RWPE2 (cell line): Measurements from ENCODE around the gene TMEM33.

Experiments used
- ATAC-seq: fragments of 200-7000 bp; cut with Tn5 transposase; 3 replicates; pipeline ENCODE4 v1.9.1; 2021; ENCODE audit warnings: low read depth
- DNase-seq: peaks from one replicate; pipeline ENCODE4 v3.0.0-alpha.2; 2020; ENCODE audit warnings: low spot score
- H3K27ac ChIP-seq: fragments of 450-650 bp; 2 replicates; pipeline ENCODE4 v1.5.1; 2017; ENCODE audit warnings: mild to moderate bottlenecking; ENCODE audit not compliant: poor library complexity, severe bottlenecking
- H3K27me3 ChIP-seq: fragments of 250-450 bp; sonication (Bioruptor Pico); 2 replicates; pipeline ENCODE4 v1.5.1; 2021; ENCODE audit warnings: mild to moderate bottlenecking, moderate library complexity; ENCODE audit not compliant: insufficient read depth, poor library complexity, severe bottlenecking
- H3K36me3 ChIP-seq: fragments of 250-450 bp; sonication (Bioruptor Pico); 2 replicates; pipeline ENCODE4 v1.5.1; 2020; ENCODE audit warnings: low read depth, mild to moderate bottlenecking, moderate library complexity
- H3K4me1 ChIP-seq: fragments of 250-450 bp; sonication (Bioruptor Pico); 2 replicates; pipeline ENCODE4 v1.5.1; 2021; ENCODE audit warnings: mild to moderate bottlenecking, moderate library complexity; ENCODE audit not compliant: insufficient read depth, poor library complexity, severe bottlenecking
- H3K4me3 ChIP-seq: fragments of 250-450 bp; sonication (Bioruptor Pico); 2 replicates; pipeline ENCODE4 v1.5.1; 2021; ENCODE audit warnings: mild to moderate bottlenecking, moderate library complexity; ENCODE audit not compliant: severe bottlenecking
- H3K9me3 ChIP-seq: fragments of 250-450 bp; sonication (Bioruptor Pico); 2 replicates; pipeline ENCODE4 v1.5.1; 2021; ENCODE audit warnings: mild to moderate bottlenecking, moderate library complexity; ENCODE audit not compliant: severe bottlenecking
- TF ChIP-seq, protein P1 (sequence below): fragments of 450-650 bp; IDR thresholded peaks from one replicate; pipeline ENCODE4 v1.5.1; 2017; ENCODE audit warnings: mild to moderate bottlenecking, moderate library complexity; ENCODE audit not compliant: poor library complexity, severe bottlenecking

The TMEM33 gene

GRCh38 chr4:41969671-41970070 lies 34.4 kb downstream of the TMEM33 start:
- Histone ChIP-seq H3K9me3 (peaks cover 1% of the 10 kb centered on the region), H3K27ac (no peak overlapping the region), H3K4me3 (no peak overlapping the region), H3K36me3 (no peaks in the 10 kb centered on the region), H3K27me3 (no peaks in the 10 kb centered on the region), H3K4me1 (no peaks in the 10 kb centered on the region)
- TF ChIP-seq, protein P1, sequence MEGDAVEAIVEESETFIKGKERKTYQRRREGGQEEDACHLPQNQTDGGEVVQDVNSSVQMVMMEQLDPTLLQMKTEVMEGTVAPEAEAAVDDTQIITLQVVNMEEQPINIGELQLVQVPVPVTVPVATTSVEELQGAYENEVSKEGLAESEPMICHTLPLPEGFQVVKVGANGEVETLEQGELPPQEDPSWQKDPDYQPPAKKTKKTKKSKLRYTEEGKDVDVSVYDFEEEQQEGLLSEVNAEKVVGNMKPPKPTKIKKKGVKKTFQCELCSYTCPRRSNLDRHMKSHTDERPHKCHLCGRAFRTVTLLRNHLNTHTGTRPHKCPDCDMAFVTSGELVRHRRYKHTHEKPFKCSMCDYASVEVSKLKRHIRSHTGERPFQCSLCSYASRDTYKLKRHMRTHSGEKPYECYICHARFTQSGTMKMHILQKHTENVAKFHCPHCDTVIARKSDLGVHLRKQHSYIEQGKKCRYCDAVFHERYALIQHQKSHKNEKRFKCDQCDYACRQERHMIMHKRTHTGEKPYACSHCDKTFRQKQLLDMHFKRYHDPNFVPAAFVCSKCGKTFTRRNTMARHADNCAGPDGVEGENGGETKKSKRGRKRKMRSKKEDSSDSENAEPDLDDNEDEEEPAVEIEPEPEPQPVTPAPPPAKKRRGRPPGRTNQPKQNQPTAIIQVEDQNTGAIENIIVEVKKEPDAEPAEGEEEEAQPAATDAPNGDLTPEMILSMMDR: no peak
- ATAC-seq (no peak), DNase-seq (no peak)

GRCh38 chr4:41975341-41975740 lies 40.1 kb downstream of the TMEM33 start:
- DNase-seq (no peak), ATAC-seq (no peak)
- no peaks in the 10 kb centered on the region for H3K27me3 ChIP-seq
- no peak overlapping the region for H3K27ac ChIP-seq
- H3K9me3 ChIP-seq: no peaks in the 10 kb centered on the region
- no peak overlapping the region for H3K4me3 ChIP-seq
- TF ChIP-seq, protein P1: no peak
- H3K4me1 ChIP-seq: no peaks in the 10 kb centered on the region
- no peaks in the 10 kb centered on the region for H3K36me3 ChIP-seq

DNA sequence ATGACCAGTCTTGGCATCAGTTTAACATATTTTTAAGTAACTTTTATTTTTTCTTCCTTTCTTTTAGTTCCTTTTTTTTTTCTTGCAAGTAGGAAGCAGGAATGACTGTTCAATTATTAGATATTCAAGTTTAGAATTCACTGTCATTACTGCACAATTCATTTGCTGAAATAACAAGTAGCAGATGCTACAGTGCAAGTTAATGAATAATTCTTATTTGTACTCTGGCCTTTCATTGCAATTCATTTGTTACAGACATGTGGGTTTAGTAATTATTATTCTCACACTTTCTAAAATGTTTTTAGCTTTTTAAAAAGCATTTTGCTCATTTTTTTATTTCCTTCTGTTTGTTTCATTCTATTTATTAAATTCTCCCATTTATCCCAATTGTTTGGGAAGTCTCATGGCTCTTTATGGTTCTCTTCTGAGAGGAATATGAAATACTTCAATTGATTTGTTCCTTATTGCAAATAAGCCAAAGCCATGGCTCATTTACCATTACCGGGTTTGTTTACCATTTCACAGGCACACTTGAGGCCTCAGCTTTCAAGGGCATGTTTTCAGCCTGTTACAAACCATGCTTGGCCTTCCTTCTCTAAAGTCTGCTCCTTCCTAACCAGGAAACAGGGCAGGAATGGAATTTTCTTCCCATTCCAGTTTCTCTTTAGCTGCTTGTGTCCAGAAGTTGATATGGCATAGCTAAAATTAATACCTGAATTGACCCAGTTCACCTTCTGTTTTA lies 41.7 kb downstream of the TMEM33 start:
- no peak overlapping the region for H3K4me3 ChIP-seq
- no peaks in the 10 kb centered on the region for H3K27me3 ChIP-seq
- no peak overlapping the region for H3K27ac ChIP-seq
- H3K9me3 ChIP-seq: no peaks in the 10 kb centered on the region
- TF ChIP-seq, protein P1: no peak
- no peaks in the 10 kb centered on the region for H3K4me1 ChIP-seq
- no peak for ATAC-seq
- no peaks in the 10 kb centered on the region for H3K36me3 ChIP-seq
- DNase-seq: no peak

- Histone ChIP-seq H3K4me3 (no peak overlapping the region), H3K4me1 (no peaks in the 10 kb centered on the region), H3K27me3 (no peaks in the 10 kb centered on the region), H3K36me3 (no peaks in the 10 kb centered on the region), H3K9me3 (no peaks in the 10 kb centered on the region), H3K27ac (no peak overlapping the region)
- DNase-seq (no peak), ATAC-seq (no peak)
- TF ChIP-seq, protein P1: no peak
Observed at GRCh38 chr4:41977709-41978108, 42.5 kb downstream of the TMEM33 start.

GRCh38 chr4:41981456-41981855 lies 46.2 kb downstream of the TMEM33 start, which contains the start of gene DCAF4L1:
TSS of gene DCAF4L1 (plus strand) at chr4:41981756. CDS start at chr4:41981793, 37 bp downstream.
- H3K27me3 ChIP-seq: no peaks in the 10 kb centered on the region
- H3K9me3 ChIP-seq: no peaks in the 10 kb centered on the region
- TF ChIP-seq, protein P1: no peak
- ATAC-seq (no peak), DNase-seq (no peak)
- no peak within 1 kb of the TSS for H3K27ac ChIP-seq
- H3K4me1 ChIP-seq: no peaks in the 10 kb centered on the region
- H3K36me3 ChIP-seq: no peaks in the 10 kb centered on the region
- H3K4me3 ChIP-seq: no peak within 1 kb of the TSS
